22Rv1 (cell line): ENCODE data around the gene NR1I3.

Source experiments
- CTCF ChIP-seq: fragments of 450-650 bp; IDR thresholded peaks from 2 replicates; pipeline ENCODE4 v1.5.1; 2017; ENCODE audit warnings: mild to moderate bottlenecking
- ZFX ChIP-seq: fragments of 450-650 bp; IDR thresholded peaks from 2 replicates; pipeline ENCODE4 v1.6.1; 2017; ENCODE audit warnings: antibody characterized with exemption, borderline replicate concordance

- TF ChIP-seq CTCF (no peak), ZFX (no peak)
These were observed 50.7 kb downstream of the NR1I3 start for GRCh38 chr1:161187311-161187710.
